NCI-H1417 treated with DMSO at 0.1 percent for 48 hours (cell line): ENCODE measurements around the gene THRSP.
"Not testable (repeated sequence)": the region's sequence is repeated elsewhere in the genome, so short reads cannot be mapped to it uniquely, and the experiment has no call there.

Experiments
- DNase-seq: peaks from one replicate; lab custom pipeline; 2025; lab: John Stamatoyannopoulos, UW

THRSP gene

DNA sequence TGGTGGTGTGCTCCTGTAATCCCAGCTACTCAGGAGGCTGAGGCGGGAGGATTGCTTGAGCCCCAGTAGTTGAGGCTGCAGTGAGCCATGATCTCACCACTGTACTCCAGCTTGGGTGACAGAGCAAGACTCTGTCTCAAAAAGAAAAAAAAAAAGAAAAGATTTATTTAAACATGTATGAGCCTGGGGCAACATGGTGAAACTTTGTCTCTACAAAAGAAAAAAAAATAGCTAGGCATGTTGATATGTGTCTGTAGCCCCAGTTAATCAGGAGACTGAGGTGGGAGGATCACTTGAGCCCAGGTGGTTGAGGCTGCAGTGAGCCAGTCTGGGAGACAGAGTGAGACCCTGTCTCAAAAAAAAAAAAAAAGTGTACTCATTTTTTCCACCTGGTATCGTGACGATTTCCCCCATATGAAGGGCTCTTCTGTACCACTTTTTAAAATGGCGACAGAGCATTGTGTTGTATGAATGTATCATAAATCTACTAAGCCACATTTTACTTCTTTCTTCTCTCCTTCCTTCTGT, 24.2 kb upstream of the THRSP start:
- no peak for DNase-seq

DNA sequence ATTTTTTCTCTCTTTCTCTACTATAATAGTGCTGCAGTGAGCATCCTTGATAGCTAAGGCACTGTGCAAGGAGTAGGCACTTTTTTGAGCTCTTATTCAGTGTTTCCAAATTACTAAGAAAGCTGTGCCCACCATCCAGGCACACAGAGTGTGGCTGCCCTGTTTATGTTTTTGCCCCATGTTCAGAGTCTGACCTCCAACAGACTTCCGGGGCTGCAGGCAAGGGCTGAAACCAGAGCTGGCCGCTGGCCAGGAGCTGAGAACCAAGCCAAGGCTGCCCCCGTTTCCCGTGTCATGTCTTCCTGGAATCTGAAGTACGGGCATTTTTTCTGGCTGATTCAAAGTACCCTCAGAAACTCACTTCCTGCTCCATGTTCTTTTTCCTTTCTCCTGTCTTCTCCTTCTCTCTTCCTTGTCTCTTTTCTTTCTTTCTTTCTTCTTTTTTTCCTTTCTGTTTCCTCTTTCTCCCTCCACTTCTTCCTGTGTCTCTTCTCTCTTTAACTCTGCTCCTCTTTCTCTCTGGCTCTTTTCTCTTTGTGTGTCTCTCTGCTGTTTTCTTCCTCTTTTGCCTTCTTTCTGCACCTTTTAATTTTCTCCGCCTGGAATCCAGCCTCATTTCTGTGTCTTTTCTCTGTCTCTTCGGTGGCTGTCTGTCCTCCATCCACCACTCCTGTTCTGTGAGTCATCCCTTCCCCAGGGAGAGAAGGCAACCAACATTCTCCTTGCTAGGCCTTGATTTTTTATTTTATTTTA, 23.6 kb upstream of the THRSP start:
- no peak for DNase-seq

DNA sequence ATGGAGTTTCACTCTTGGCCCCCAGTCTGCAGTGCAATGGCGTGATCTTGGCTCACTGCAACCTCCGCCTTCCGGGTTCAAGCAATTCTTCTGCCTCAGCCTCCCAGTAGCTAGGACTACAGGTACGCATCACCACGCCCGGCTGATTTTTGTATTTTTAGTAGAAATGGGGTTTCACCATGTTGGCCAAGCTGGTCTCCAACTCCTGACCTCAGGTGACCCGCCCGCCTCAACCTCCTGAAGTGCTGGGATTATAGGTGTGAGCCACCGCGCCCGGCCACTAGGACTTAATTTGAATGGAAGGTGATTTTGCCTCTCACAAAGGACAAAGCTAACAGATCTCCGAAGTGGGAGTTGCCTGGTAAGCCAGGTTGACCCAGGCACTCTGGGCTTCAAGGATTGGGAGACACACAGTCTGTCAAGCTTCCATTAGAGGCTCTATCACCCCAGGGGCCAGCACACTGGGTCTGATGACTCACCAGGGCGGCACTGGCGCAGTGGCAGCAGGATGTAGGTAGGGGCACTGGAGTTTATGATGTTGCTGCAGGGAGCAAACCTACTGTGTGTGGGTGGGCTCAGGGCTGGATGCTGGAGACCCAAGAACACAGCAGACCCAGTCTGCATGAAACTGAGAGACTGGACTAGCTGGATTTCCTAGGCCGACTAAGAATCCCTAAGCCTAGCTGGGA, 22.8 kb upstream of the THRSP start:
- DNase-seq, result no peak

DNA sequence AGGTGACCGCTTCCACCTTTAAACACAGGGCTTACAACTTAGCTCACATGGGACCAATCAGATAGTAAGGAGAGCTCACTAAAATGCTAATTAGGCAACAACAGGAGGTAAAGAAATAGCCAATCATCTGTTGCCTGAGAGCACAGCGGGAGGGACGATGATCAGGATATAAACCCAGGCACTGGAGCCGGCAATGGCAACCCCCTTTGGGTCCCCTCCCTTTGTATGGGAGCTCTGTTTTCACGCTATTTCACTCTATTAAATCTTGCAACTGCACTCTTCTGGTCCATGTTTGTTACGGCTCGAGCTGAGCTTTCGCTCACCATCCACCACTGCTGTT, 22.3 kb upstream of the THRSP start:
- not testable (repeated sequence) for DNase-seq

DNA sequence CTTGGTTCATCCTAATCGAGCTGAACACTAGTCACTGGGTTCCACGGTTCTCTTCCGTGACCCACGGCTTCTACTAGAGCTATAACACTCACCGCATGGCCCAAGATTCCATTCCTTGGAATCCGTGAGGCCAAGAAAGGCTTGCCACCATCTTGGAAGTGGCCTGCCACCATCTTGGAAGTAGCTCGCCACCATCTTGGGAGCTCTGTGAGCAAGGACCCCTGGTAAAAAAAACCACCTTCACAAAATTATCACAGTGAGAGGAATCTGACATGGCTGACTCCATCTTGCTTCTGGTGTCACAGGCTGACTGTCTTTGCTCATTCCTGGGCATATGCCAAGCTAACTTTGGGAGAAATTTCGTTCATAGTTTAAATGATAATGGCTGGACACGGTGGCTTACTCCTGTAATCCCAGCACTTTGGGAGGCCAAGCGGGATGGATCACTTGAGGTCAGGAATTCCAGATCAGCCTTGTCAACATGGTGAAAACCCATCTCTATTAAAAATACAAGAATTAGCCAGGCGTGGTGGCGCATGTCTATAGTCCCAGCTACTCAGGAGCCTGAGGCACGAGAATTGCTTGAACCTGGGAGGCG, 21.7 kb upstream of the THRSP start:
- no peak for DNase-seq

DNA sequence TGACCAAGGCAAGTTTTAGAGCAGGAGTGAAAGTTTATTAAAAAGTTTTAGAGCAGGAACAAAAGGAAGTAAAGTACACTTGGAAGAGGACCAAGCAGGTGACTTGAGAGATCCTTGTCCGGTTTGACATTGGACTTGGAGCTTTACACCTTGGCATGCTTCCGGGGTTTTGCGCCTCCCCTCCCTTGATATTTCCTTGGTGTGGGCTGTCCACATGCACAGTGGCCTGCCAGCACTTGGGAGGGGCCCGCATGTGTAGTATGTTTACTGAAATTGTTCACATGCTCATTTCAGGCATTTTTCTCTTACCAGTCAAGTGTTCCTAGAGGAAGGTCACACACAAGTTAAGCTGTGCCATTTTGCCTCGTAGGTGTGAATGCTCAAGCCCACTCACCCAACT, 19.0 kb upstream of the THRSP start:
- DNase-seq, result no peak

DNA sequence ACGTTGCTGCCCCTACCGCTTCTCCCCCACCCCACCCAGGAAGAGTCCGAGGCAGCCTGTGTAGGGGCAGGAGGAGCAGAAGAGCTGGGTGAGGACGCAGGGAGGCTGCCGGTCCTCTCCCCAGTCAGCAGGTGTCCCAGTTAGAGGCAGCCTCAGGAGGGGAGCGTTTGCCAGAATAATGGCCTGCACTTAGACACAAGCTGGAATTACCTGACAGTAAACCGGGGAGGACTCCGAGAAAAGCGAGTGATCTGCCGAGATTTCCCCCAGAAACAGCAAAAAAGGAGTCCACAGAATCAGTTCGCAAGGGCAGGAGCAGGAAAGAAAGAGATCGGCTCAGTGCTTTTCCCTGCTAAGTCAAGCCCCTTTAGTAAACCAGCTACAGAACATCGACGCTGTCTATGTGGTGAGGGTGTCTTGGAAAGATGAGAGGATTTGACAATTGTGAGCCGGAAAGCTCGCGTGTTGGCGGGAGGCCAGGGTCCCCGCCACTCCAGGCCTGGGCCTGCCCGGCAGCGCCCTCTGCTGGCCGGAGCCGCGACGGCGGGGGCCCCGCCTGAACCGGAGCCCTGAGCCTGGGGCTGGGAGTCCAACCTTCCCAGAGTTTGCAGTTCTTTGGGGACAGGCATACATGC, 17.7 kb upstream of the THRSP start:
- peak; percentile 52 for DNase-seq

DNA sequence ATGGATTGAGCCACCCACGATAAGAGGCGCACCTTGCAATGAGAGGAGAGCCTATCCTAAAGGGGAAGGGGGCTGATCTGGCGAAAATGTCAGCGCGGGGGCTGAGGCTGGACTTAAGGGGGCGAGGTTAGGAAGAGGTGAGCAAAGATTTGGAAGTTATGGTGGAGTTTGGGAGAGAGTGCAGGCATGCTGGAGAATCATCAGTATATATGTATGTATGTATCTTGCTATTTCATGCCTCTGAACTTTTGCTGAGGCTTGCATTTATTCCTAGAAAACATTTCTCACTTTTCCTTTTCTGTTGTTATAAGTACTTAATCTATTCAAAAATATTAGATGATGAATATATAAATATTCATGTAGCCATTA, 17.2 kb upstream of the THRSP start:
- no peak for DNase-seq

DNA sequence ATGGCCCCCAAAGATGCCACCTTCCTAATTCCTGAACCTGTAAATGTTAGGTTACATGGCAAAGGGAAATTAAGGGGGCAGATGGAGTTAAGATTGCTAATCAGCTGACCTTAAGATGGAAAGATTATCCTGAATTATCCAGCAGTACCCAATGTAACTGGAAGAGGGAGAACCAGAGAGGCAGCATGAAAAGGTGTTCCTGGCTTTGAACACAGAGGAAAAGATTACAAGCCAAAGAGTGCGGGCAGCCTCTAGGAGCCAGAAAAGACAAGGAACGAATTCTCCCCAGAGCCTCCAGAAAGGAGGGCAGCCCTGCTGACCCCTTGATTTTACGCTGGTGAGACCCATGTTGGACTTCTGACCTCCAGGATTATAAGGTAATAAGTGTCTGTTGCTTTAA, 15.1 kb upstream of the THRSP start:
- no peak for DNase-seq

DNA sequence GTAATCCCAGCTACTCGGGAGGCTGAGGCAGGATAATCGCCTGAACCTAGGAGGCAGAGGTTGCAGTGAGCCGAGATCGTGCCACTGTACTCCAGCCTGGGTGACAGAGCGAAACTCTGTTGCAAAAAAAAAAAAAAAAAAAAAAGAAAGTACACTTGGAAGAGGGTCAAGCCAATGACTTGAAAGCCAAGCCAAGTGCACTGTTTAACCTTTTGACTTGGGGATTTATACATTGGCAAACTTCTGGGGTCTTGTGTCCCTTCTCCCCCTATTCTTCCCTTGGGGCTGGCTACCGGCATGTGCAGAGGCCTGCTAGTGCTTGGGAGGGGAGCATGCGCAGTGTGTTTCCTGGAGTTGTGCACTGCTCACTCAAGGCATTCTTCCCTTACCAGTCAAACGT, 14.3 kb upstream of the THRSP start:
- DNase-seq, result no peak

DNA sequence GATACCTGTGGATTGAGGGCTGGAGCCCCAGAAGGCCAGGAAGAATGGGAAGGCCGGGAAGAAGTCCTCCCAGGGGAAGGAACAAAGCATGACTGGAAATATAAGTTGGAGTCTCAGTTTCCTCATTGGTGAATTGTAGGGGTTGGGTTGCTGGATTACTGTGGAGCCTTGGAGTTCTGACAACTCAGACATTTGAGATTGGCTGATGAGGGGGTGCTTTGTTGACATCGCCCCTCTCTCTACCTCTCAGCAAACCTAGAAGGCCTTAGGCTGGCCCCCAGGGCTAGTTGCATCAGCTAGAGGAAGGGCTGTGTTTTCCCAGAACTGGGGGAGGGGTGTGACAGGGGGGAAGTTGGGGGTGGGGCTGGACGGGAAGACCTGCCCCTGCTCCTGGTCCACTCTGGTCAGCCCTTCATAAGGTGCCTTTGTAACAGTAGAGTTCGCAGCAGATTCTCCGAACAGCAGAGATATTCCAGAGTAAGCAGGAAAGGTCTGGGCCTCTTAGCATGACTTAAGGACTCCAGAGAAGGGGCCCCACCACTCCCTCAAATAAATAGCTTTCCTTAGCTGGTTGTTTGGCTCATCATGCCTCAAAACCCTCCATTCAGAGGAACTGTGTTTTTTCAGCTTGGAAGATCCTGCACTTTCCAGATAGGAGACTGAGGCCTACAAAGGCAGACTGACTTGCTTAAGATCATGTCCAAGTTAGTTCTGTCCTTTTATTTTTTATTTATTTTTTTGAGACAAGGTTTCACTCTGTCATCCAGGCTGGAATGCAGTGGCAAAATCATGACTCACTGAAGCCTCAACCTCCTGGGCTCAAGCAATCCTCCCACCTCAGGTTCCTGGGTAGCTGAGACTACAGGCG, 12.5 kb upstream of the THRSP start:
- no peak for DNase-seq

DNA sequence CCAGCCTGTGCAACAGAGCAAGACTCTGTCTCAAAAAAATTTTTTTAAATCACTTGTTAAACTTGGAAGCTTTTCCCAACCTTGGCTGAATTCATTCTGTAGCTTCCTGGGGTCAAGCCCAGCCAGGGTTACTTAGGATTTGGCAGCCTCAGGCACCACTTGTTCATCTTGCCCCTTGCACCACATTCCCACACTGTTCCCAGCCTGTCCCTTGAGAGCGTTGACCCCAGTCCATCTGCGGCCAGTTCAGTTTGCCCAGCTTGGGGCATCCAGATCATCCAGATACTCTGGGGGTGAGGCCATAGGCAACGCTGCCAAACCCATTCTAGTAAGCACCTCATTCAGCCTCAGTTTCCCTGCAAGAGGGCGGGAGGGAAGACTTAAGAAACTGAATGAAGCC, 8.7 kb upstream of the THRSP start:
- DNase-seq, result no peak

DNA sequence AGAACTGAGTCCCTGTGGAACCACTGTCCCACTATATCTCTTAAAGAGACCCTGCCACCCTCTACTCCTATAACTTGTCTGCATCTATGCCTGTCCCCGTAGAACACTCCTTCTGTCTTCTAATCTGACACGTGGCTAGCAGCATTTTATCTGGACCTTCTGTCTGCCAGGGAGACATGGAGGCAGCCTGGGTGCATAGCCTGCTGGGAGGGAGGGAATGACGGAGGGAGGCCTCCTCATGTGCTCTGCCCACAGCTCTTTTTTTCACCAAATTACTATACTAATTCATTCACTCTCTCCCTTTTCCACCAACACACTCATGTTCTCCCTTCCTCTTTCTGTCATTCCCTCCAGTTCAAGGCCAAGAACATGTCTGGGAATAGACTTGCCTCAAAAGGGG, 7.6 kb upstream of the THRSP start:
- DNase-seq, result no peak

DNA sequence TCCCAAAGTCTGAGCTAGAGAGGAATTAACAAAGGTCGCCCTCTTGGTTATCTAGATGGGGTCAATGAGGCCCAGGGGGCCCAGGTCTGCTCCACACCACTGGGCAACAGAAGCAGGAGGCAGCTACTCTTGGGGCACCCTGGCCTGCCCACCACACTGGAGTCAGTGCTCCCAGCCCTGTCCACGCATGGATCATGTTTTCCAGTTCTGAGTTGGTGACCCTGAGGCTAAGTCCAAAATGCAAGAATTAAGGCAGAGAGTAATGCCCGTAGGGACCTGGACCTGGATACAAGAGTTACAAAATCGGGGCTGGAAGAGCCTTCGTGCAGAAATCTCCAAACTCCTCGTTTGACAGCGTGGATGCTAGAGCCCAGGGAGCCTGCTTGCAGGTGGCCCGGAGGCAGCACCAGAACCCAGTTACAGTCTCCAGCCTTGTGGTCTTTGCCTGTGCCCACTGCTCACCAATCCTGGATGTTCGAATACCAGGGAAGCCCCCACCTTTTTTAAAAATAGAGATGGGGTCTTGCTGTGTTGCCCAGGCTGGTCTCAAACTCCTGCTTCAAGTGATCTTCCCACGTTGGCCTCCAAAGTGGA, 6.1 kb upstream of the THRSP start:
- no peak for DNase-seq

DNA sequence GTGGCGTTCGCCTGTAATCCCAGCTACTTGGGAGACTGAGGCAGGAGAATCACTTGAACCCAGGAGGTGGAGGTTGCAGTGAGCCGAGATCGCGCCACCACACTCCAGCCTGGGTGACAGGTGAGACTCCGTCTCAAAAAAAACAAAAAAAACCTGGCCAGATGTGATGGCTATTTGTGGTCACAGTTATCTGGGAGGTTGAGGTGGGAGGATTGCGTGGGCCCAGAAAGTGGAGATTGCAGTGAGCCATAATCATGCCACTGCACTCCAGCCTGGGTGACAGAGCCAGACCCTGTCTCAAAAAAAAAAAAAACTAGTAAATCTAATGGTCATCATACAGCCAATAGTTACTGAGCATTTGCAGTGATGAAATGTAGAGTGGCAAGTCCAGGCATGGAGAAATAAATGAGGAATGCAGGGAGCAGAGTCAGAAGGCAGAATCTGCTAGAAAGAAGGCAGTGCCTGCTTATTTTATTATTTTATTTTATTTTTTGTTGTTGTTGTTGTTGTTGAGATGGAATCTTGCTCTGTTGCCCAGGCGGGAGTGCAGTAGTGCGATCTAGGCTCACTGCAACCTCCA, 3.8 kb upstream of the THRSP start:
- not testable (repeated sequence) for DNase-seq

DNA sequence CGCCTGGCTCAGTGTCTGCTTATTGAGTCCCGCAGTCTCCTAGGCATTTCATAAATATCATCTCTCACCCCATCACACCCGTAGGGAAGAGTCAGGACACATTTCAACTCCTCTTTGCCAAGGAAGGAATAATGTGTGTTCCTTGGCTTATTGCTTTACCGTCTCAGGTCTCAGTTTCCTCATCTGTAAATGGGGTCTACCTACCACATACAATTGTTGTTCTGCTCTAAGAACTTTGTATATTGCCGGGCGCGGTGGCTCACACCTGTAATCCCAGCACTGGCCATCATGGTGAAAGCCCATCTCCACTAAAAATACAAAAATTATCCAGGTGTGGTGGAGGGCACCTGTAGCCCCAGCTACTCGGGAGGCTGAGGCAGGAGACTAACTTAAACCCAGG, 3.1 kb upstream of the THRSP start:
- no peak for DNase-seq

DNA sequence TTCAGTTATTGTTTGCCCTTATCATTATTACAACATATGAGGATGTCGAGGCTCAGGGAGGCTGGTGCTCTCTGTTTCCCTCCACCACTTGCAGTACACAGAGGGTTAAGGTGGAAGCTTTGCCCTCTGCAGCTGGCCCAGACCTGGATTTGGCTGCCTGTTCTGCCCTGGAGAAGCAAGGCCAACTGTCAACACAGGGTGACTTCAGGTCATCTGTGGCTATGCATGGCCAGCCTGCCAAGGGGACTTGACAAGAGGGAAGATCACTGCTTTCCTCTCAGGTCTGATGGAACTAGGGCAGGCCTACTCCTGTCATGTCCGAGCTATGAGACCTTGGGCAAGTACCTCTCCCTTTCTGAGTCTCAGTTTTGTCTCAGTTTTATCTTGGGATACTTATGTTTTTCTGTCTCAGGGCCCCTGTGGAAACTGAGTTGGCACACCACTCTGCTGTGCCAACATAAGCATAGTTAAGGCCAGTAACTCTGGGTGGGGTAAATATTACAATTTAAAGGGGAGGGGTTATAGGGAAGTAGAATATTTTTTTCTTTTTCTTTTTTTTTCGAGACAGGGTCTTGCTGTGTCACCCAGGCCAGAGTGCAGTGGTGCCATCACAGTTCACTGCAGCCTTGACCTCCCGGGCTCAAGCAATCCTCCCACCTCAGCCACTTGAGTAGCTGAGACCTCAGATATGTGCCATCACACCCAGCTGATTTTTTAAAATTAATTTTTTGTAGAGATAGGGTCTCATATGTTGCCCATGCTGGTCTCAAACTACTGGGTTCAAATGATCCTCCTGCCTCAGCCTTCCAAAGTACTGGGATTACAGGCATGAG, 2.4 kb upstream of the THRSP start:
- DNase-seq, result no peak

DNA sequence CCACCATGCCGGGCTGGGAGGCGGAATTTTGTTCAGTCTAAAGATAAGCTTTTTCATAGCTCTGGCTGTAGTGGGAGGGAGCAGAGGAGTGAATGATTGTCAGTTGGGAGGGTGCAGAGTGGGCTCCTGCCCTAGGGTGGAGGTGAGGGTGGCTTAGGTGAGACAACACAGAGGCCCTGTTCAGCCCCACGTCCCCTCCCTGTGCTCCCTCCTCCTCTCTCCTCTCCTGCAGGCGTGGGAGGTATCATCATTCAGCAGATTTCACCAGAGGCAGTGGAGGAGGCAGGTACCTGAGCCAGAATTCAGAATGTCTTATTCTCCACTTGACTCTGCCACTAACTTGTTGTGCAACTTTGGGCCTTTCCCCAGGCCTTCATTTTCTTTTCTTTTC, 1.7 kb upstream of the THRSP start:
- DNase-seq, result no peak

DNA sequence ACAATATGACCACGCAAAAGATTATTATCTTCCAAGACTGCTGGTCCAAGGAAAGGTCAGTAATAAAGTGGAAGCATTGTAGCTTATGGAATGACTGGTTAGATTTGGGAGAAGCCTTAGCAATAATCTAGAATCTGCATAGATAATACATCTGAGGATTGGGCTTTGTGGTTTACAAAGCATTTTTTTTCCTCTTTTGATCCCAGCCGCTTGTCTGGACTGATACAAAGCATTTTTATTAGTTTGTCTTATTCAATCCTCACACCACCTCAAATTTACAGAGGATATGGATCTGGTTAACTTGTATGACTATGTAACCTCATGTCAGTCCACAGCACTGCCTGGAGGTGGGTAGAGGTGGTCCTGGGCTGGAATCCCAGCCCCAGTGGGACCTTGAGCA, 990 bp upstream of the THRSP start:
- DNase-seq, result no peak

DNA sequence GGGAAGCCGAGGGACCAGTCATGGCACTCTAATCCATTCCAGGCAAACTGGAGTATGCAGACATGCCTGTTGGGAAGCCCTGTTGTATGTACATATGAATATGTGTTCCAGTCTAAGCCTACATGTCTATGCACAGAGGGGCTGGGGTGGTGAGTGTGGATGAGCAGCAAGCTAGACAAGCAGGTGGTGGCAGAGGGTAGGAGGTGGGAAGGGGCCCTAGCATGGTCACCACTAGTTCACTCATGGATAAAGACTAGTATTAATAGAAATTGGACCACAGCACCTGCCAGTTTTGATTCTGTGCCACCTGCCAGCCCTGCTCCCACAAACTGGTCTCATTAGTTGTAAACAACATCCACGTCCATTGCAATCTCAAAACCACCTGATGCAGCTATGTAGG, 1.5 kb downstream of the THRSP start:
- DNase-seq, result no peak
